Astrocyte of the spinal cord (primary cell): Measurements from ENCODE around the gene FAM98C.
"Not testable (repeated sequence)": the region's sequence is repeated elsewhere in the genome, so short reads cannot be mapped to it uniquely, and the experiment has no call there.

Source experiments
- DNase-seq: peaks from one replicate; pipeline ENCODE4 v3.0.0; 2011; ENCODE audit warnings: low read depth, low spot score
- H3K4me3 ChIP-seq: 2 replicates; pipeline ENCODE4 v1.5.1; 2011; ENCODE audit warnings: low read depth, mild to moderate bottlenecking, low read length, moderate library complexity
- CTCF ChIP-seq: IDR thresholded peaks from 2 replicates; pipeline ENCODE4 v1.5.1; 2012; ENCODE audit warnings: low read depth, mild to moderate bottlenecking, low read length, inconsistent platforms
- in situ Hi-C: cut with HindIII; loops from 2 replicates; pipeline ENCODE4 v1.10.0; 2017; ENCODE audit warnings: low sequenced_read_pairs

The FAM98C gene

GRCh38 chr19:38401148-38401547 is 1.7 kb upstream of the FAM98C start:
- no peak for TF ChIP-seq CTCF
- in situ Hi-C loops = no loop called here
- peak; percentile 49 for DNase-seq
- H3K4me3 ChIP-seq = no peak overlapping the region

GRCh38 chr19:38402623-38402966 is 298 bp upstream of the FAM98C start:
- in situ Hi-C loops = no loop called here
- peak overlapping the region; percentile 43 for H3K4me3 ChIP-seq
- no peak for TF ChIP-seq CTCF
- DNase-seq = no peak

- in situ Hi-C loops = no loop called here
- H3K4me3 ChIP-seq = no peak overlapping the region
- no peak for TF ChIP-seq CTCF
- no peak for DNase-seq
Observed at GRCh38 chr19:38404858-38405257, 2.0 kb downstream of the FAM98C start.

GRCh38 chr19:38405276-38405675 is 2.4 kb downstream of the FAM98C start:
- in situ Hi-C loops = no loop called here
- TF ChIP-seq CTCF = no peak

GRCh38 chr19:38409631-38410133 is 6.8 kb downstream of the FAM98C start:
- DNase-seq = peak; percentile 38
- in situ Hi-C loops = no loop called here
- TF ChIP-seq CTCF = no peak
- H3K4me3 ChIP-seq = no peak overlapping the region

More at GRCh38 chr19:38405276-38405675, 2.4 kb downstream of the FAM98C start:
- DNase-seq = no peak
- H3K4me3 ChIP-seq = no peak overlapping the region

GRCh38 chr19:38410407-38410806 is 7.5 kb downstream of the FAM98C start:
- H3K4me3 ChIP-seq, DNase-seq, in situ Hi-C loops: not testable (repeated sequence)

- no peak for TF ChIP-seq CTCF
- no peak overlapping the region for H3K4me3 ChIP-seq
- no peak for DNase-seq
- in situ Hi-C loops = no loop called here
Observed at GRCh38 chr19:38411041-38411712, 8.3 kb downstream of the FAM98C start.

GRCh38 chr19:38411898-38412297 is 9.0 kb downstream of the FAM98C start:
- H3K4me3 ChIP-seq, in situ Hi-C loops, DNase-seq: not testable (repeated sequence)
